GM19193 (cell line): Measurements from ENCODE around the gene UNC5CL.

Source experiments
- POLR2A ChIP-seq: IDR thresholded peaks from 4 replicates; pipeline ENCODE4 v1.6.1; 2011; ENCODE audit not compliant: insufficient read depth, insufficient read length; ENCODE audit errors: extremely low read depth

The UNC5CL gene

GRCh38 chr6:41002168-41002567 is 36.9 kb downstream of the UNC5CL start:
- TF ChIP-seq POLR2A = no peak

- TF ChIP-seq POLR2A = no peak
Observed at GRCh38 chr6:41000248-41000647, 38.8 kb downstream of the UNC5CL start.

DNA sequence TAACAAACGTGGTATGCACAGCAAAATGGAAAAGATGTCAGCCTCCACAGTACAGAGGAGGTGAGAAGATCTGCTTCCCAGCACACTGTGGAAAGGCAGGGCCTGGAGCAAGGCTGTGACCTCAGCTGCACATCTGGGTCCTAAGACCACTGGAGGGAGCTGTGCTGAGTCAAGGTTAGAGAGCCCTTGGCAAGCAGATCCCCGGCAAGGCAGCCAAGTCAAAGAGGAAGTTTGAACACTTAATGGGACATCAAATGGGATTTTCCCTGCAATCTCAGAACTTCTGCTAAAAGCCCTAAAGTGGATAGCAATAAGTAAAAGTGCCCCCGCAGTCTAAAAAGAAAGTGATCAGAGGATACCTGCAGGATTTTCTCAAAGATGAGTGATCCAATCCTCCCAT is 39.5 kb downstream of the UNC5CL start:
- no peak for TF ChIP-seq POLR2A

- TF ChIP-seq POLR2A = no peak
Observed at GRCh38 chr6:40998661-40999060, 40.4 kb downstream of the UNC5CL start.

DNA sequence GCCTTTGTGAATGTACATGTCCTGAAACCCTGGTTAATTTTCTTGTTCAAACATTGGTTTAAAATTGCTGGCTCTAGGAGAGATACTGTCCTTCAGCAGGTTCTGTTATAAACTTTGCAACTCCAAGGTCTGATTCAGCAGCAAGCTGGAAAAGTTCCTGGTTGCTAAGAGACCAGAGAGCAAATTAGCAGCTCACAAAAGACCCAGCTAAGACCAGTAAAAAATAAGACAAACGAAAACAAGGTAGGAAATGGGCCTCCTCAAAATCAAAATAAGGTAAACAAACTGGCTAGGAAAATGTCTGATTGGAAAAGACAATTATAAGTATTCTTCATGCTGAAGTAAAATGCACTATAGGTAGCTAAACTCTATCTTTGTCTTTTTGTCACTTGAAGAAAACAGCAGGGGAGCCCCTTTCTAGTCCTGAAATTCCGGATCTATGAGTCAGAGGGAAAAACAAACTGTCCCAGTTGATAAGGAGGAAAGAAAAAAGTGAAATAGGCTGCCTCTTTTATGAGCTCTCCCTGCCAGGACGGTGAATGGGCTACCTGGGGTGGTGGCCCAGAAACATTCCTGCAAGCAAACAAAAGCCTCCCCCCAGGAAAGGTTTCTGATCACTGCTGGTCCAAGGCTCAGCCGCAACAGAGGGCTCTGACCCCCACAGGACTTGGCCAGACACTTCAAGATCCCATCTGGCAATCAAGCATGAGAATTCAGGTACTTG is 41.6 kb downstream of the UNC5CL start:
- TF ChIP-seq POLR2A = no peak

GRCh38 chr6:40996591-40997233 is 42.3 kb downstream of the UNC5CL start:
- no peak for TF ChIP-seq POLR2A

- TF ChIP-seq POLR2A = no peak
Observed at GRCh38 chr6:40992746-40993145, 46.3 kb downstream of the UNC5CL start.

GRCh38 chr6:40990301-40990700 is 48.7 kb downstream of the UNC5CL start:
- no peak for TF ChIP-seq POLR2A

DNA sequence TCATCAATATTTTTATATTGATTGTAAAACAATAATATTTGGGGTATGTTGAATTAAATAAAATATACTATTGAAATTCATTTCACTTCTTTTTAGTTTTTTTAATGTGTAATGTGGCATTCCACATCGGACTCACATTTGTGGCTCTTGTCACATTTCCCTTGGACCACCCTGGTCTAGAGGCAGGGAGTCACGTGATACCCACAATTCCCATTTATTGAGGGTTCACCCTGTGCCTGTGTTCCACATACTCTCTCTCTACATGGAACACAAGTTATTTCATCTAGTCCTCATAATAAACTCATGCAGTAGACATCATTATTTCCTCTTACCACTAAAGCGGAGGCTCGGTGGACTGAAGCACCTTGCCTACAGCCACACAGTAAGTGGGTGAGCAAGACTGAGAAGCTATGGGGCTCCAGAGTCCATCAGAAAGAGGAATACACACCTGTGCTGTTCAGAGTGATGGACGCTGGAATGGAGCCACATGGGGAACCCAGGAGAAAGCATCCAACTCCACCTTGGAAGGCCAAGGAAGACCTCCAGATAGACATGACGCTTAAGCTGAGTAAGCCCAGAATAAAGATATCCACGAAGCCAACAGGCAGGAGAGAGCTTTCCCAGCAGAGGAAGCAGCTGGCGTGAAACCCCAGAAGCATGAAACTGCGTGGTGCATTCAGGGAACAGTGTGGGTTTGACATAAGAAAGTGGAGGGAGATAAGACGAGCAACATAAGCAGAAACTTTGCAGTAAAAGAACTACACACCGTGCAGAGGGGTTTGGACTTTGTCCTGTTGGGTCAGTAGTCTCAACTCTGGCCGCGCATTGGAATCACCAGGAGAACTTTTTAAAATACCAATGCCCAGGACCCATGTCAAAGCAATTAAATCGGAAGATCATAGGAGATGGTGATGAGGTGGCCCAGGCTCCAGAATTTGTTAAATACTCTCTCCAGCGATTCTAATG is 49.5 kb downstream of the UNC5CL start:
- TF ChIP-seq POLR2A = no peak

DNA sequence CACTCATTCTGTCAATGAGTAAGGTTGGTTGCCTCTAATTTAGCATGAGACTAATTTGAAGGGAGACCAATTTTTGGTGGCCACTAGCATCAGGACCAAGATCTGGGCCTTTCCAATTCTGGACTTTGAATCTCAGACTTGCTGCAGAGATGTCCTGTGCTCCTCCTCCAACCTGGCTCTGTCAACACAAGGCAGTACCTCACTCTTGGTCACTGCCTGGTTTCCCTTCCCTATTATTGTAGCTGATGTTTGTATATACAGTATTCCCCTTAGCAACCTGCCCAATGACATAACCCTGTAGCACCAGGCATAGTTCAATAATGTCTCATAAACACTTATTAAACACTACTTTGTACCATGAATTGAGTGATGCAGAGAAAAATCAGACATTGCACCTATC is 50.4 kb downstream of the UNC5CL start:
- TF ChIP-seq POLR2A = no peak

DNA sequence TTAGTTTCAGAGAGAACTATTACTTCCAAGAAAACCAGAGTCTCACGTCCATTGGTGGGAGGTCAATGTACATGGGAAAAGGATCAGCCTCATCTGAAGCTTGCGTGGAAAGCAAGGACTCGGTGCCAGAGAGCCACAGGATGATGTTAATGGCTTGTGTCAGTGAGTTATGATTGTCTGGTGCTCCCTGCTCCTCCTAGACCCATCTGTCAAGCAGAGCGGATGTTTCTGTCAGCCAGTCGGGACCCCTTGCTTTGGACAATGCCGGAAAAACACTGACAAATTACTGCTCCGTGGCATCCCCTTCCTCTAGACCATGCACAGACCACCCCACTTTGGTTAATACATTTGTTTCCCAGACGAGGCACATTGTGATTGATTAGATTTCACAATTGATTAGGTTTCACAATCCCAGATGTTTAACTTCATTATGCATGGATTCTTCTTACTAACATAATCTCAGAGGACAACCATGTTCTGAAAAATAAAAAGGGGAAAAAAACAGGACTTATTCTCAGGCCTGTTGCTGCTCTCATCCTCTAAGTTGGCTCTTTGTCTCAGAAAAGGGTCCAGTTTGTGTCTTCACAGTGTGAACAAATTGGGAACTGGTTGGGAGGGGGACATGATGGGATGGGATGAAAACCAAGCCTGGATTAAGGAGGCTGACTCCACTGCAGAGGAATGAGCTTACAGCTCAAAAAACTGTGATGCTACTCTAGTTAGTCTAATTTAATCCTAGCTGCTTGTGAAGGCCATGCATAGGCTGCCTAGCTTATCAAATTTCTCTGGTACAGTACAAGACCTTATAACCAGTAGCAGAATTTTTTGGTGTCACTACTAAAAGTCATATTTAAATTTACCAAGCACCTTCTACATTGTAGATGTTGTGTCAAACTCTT is 51.9 kb downstream of the UNC5CL start:
- TF ChIP-seq POLR2A = no peak

GRCh38 chr6:40986364-40986763 is 52.7 kb downstream of the UNC5CL start:
- TF ChIP-seq POLR2A = no peak

- no peak for TF ChIP-seq POLR2A
Observed at GRCh38 chr6:40983752-40984151, 55.3 kb downstream of the UNC5CL start.

DNA sequence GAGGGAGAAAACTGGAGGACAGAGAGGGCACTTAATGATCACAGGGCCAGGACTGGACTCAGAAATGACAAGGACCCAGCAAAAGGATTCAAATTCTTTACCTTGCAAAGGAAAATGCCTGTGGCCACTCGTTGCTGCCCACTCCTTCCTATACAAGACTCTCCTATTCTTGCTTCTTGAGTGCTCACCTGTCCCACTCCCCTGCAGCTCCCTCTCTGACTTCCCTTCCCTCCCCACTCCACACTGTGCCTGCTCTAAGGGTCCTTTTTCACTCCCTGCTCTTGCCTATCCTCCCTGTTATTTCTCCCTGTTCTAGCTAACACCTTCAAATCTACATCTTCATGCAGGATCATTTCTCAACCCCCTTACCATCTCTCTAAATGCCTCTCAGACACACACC is 56.1 kb downstream of the UNC5CL start:
- TF ChIP-seq POLR2A = no peak
